Stimulated activated naive CD8-positive, alpha-beta T cell treated with anti-CD3 and anti-CD28 coated beads, Interleukin-15, Interleukin-2, amounts not matched to agents 100 ng/mL and 50 ng/mL, for 24 hours (primary cell): ENCODE results near the gene DPM3.

Experiments used
- H3K27ac Mint-ChIP-seq: one replicate; pipeline ENCODE4 v1.8.0; 2021; ENCODE audit warnings: mild to moderate bottlenecking, mixed read lengths
- H3K27me3 Mint-ChIP-seq: one replicate; pipeline ENCODE4 v1.8.0; 2021; ENCODE audit warnings: mixed read lengths
- H3K36me3 Mint-ChIP-seq: one replicate; pipeline ENCODE4 v1.8.0; 2021; ENCODE audit warnings: low read depth, mixed read lengths
- H3K4me1 Mint-ChIP-seq: one replicate; pipeline ENCODE4 v1.8.0; 2021; ENCODE audit warnings: low read depth, mixed read lengths
- H3K4me3 Mint-ChIP-seq: one replicate; pipeline ENCODE4 v1.8.0; 2021; ENCODE audit warnings: mild to moderate bottlenecking, mixed read lengths
- H3K9me3 Mint-ChIP-seq: one replicate; pipeline ENCODE4 v1.8.0; 2021; ENCODE audit warnings: mixed read lengths

The DPM3 gene

GRCh38 chr1:155137154-155137949, 3.0 kb downstream of the DPM3 start:
- Mint-ChIP-seq H3K27ac (peak overlapping the region; percentile 100), H3K27me3 (no peaks in the 10 kb centered on the region), H3K4me1 (peaks cover 49% of the 10 kb centered on the region), H3K9me3 (no peaks in the 10 kb centered on the region), H3K36me3 (peaks cover 23% of the 10 kb centered on the region), H3K4me3 (peak overlapping the region; percentile 93)

- peaks cover 49% of the 10 kb centered on the region for H3K4me1 Mint-ChIP-seq
- H3K27ac Mint-ChIP-seq = peak overlapping the region; percentile 100
- H3K27me3 Mint-ChIP-seq = no peaks in the 10 kb centered on the region
- H3K9me3 Mint-ChIP-seq = no peaks in the 10 kb centered on the region
- peak overlapping the region; percentile 93 for H3K4me3 Mint-ChIP-seq
- H3K36me3 Mint-ChIP-seq = peaks cover 23% of the 10 kb centered on the region
These were observed 3.6 kb downstream of the DPM3 start for GRCh38 chr1:155136748-155137147.

- Mint-ChIP-seq H3K27me3 (no peaks in the 10 kb centered on the region), H3K27ac (peak within 1 kb of the TSS; percentile 100), H3K36me3 (peaks cover 23% of the 10 kb centered on the region), H3K9me3 (no peaks in the 10 kb centered on the region), H3K4me1 (peaks cover 47% of the 10 kb centered on the region), H3K4me3 (peak within 1 kb of the TSS; percentile 93)
These were observed 4.8 kb downstream of the DPM3 start, which contains the start of gene SLC50A1 for GRCh38 chr1:155135415-155136028. SLC50A1 (plus strand) TSS chr1:155135852; CDS start chr1:155135912, 60 bp downstream.

GRCh38 chr1:155134880-155135414, 5.4 kb downstream of the DPM3 start:
- peaks cover 47% of the 10 kb centered on the region for H3K4me1 Mint-ChIP-seq

GRCh38 chr1:155134322-155134721, 6.0 kb downstream of the DPM3 start:
- Mint-ChIP-seq H3K27me3 (no peaks in the 10 kb centered on the region), H3K9me3 (no peaks in the 10 kb centered on the region), H3K36me3 (peaks cover 18% of the 10 kb centered on the region), H3K4me3 (peak overlapping the region; percentile 93), H3K27ac (no peak overlapping the region), H3K4me1 (peaks cover 49% of the 10 kb centered on the region)

More at GRCh38 chr1:155134880-155135414, 5.4 kb downstream of the DPM3 start:
- Mint-ChIP-seq H3K36me3 (peaks cover 23% of the 10 kb centered on the region), H3K9me3 (no peaks in the 10 kb centered on the region), H3K4me3 (peak overlapping the region; percentile 93), H3K27me3 (no peaks in the 10 kb centered on the region), H3K27ac (peak overlapping the region; percentile 100)

GRCh38 chr1:155133799-155134281, 6.5 kb downstream of the DPM3 start:
- Mint-ChIP-seq H3K9me3 (no peaks in the 10 kb centered on the region), H3K4me3 (no peak overlapping the region), H3K27ac (no peak overlapping the region), H3K27me3 (no peaks in the 10 kb centered on the region), H3K4me1 (peaks cover 51% of the 10 kb centered on the region), H3K36me3 (peaks cover 17% of the 10 kb centered on the region)

- H3K27ac Mint-ChIP-seq = no peak overlapping the region
- H3K4me1 Mint-ChIP-seq = peaks cover 50% of the 10 kb centered on the region
- no peaks in the 10 kb centered on the region for H3K36me3 Mint-ChIP-seq
- no peak overlapping the region for H3K4me3 Mint-ChIP-seq
- H3K27me3 Mint-ChIP-seq = peaks cover 14% of the 10 kb centered on the region
- no peaks in the 10 kb centered on the region for H3K9me3 Mint-ChIP-seq
These were observed 8.5 kb downstream of the DPM3 start for GRCh38 chr1:155131856-155132255.

GRCh38 chr1:155131285-155131684, 9.0 kb downstream of the DPM3 start:
- Mint-ChIP-seq H3K27ac (no peak overlapping the region), H3K4me3 (no peak overlapping the region)

GRCh38 chr1:155130272-155131006, 9.9 kb downstream of the DPM3 start:
- Mint-ChIP-seq H3K27ac (no peak overlapping the region), H3K4me3 (no peak overlapping the region), H3K27me3 (peaks cover 16% of the 10 kb centered on the region)

More at GRCh38 chr1:155131285-155131684, 9.0 kb downstream of the DPM3 start:
- Mint-ChIP-seq H3K36me3 (no peaks in the 10 kb centered on the region), H3K27me3 (peaks cover 16% of the 10 kb centered on the region), H3K4me1 (peaks cover 48% of the 10 kb centered on the region), H3K9me3 (no peaks in the 10 kb centered on the region)

GRCh38 chr1:155128755-155129473, 11.4 kb downstream of the DPM3 start:
- Mint-ChIP-seq H3K27ac (peak overlapping the region; percentile 36), H3K9me3 (no peaks in the 10 kb centered on the region), H3K4me3 (peak overlapping the region; percentile 75), H3K4me1 (peaks cover 36% of the 10 kb centered on the region), H3K36me3 (no peaks in the 10 kb centered on the region), H3K27me3 (peaks cover 16% of the 10 kb centered on the region)

More at GRCh38 chr1:155130272-155131006, 9.9 kb downstream of the DPM3 start:
- H3K9me3 Mint-ChIP-seq = no peaks in the 10 kb centered on the region
- peaks cover 47% of the 10 kb centered on the region for H3K4me1 Mint-ChIP-seq
- no peaks in the 10 kb centered on the region for H3K36me3 Mint-ChIP-seq

- peak overlapping the region; percentile 36 for H3K27ac Mint-ChIP-seq
- H3K36me3 Mint-ChIP-seq = no peaks in the 10 kb centered on the region
- no peaks in the 10 kb centered on the region for H3K9me3 Mint-ChIP-seq
- H3K4me3 Mint-ChIP-seq = peak overlapping the region; percentile 75
- H3K27me3 Mint-ChIP-seq = peaks cover 16% of the 10 kb centered on the region
- H3K4me1 Mint-ChIP-seq = peaks cover 36% of the 10 kb centered on the region
These were observed 12.2 kb downstream of the DPM3 start for GRCh38 chr1:155127967-155128754.

- Mint-ChIP-seq H3K4me1 (peaks cover 36% of the 10 kb centered on the region), H3K27me3 (peaks cover 16% of the 10 kb centered on the region), H3K27ac (peak within 1 kb of the TSS; percentile 36), H3K4me3 (peak within 1 kb of the TSS; percentile 75), H3K9me3 (no peaks in the 10 kb centered on the region), H3K36me3 (no peaks in the 10 kb centered on the region)
These were observed 13.0 kb downstream of the DPM3 start, which contains the start of gene EFNA1 for GRCh38 chr1:155127105-155127966. EFNA1 (plus strand) TSS chr1:155127876; CDS start chr1:155127978, 102 bp downstream.
